GM23248 (cell line): ENCODE measurements around the gene ARHGAP24. TPM values are rescaled to one million over a fixed set of nuclear protein-coding genes. Genes with fewer than 3 reads are reported as not detected.

Experiments
- DNase-seq: peaks from one replicate; pipeline ENCODE4 v3.0.0-alpha.2; 2015
- H2AFZ ChIP-seq: fragments of 200-600 bp; sonication (generic); 2 replicates; pipeline ENCODE4 v1.6.1; 2016; ENCODE audit warnings: antibody characterized with exemption
- H3F3A ChIP-seq: fragments of 200-600 bp; sonication (generic); 2 replicates; pipeline ENCODE4 v1.6.1; 2016; ENCODE audit warnings: mild to moderate bottlenecking, antibody characterized with exemption, mixed run types; ENCODE audit not compliant: insufficient read depth
- H3K27ac ChIP-seq: fragments of 200-600 bp; sonication (generic); 2 replicates; pipeline ENCODE4 v1.5.1; 2016; ENCODE audit warnings: mild to moderate bottlenecking
- H3K27me3 ChIP-seq: fragments of 200-600 bp; sonication (generic); replicated peaks from 2 replicates; pipeline ENCODE4 v1.6.1; 2016; ENCODE audit warnings: mild to moderate bottlenecking; ENCODE audit not compliant: insufficient read depth
- H3K36me3 ChIP-seq: fragments of 200-600 bp; sonication (generic); 2 replicates; pipeline ENCODE4 v1.6.1; 2016; ENCODE audit warnings: low read depth, mild to moderate bottlenecking
- H3K4me1 ChIP-seq: fragments of 200-600 bp; sonication (generic); 2 replicates; pipeline ENCODE4 v1.6.1; 2016; ENCODE audit warnings: mild to moderate bottlenecking; ENCODE audit not compliant: insufficient read depth
- H3K4me2 ChIP-seq: fragments of 200-600 bp; sonication (generic); one replicate; pipeline ENCODE4 v1.6.1; 2016; ENCODE audit warnings: mild to moderate bottlenecking; ENCODE audit not compliant: unreplicated experiment
- H3K4me3 ChIP-seq: fragments of 200-600 bp; sonication (generic); 2 replicates; pipeline ENCODE4 v1.5.1; 2016; ENCODE audit warnings: mild to moderate bottlenecking
- H3K79me2 ChIP-seq: fragments of 200-600 bp; sonication (generic); 2 replicates; pipeline ENCODE4 v1.6.1; 2016; ENCODE audit warnings: mild to moderate bottlenecking; ENCODE audit not compliant: insufficient read depth
- H3K9ac ChIP-seq: fragments of 200-600 bp; sonication (generic); 2 replicates; pipeline ENCODE4 v1.6.1; 2016; ENCODE audit warnings: mild to moderate bottlenecking
- H3K9me2 ChIP-seq: fragments of 200-600 bp; sonication (generic); 2 replicates; pipeline ENCODE4 v1.6.1; 2016; ENCODE audit warnings: mixed run types, mild to moderate bottlenecking, moderate library complexity; ENCODE audit not compliant: insufficient read depth
- H3K9me3 ChIP-seq: fragments of 200-600 bp; sonication (generic); one replicate; pipeline ENCODE4 v1.6.1; 2017; ENCODE audit warnings: low read depth
- H4K20me1 ChIP-seq: fragments of 200-600 bp; sonication (generic); 2 replicates; pipeline ENCODE4 v1.6.0; 2016; ENCODE audit not compliant: insufficient read depth
- EZH2 ChIP-seq: fragments of 200-600 bp; sonication (generic); IDR thresholded peaks from 2 replicates; pipeline ENCODE4 v1.6.1; 2018; ENCODE audit warnings: antibody characterized with exemption, mild to moderate bottlenecking; ENCODE audit not compliant: insufficient read depth, poor library complexity, severe bottlenecking
- EZH2phosphoT487 ChIP-seq: fragments of 200-600 bp; sonication (generic); IDR thresholded peaks from 2 replicates; pipeline ENCODE4 v1.6.1; 2018; ENCODE audit warnings: antibody characterized with exemption, moderate library complexity, mild to moderate bottlenecking, low read depth; ENCODE audit not compliant: insufficient read depth
- WGBS, 2 experiments: methylation state at CpG; one replicate each; pipeline ENCODE4 v1.1.6; 2015 to 2017; ENCODE audit warnings: low lambda C conversion rate in 2 of 2, low coverage in 1 of 2; ENCODE audit errors: missing lambda C conversion rate in 2 of 2; 5-methylcytosine and 5-hydroxymethylcytosine counted together
- in situ Hi-C: fragments of 300-500 bp; cut with MboI; formaldehyde crosslinking; loops from 2 replicates; pipeline ENCODE4 v1.15.0; 2020
- polyA plus RNA-seq: library from polyadenylated mRNA; unstranded; fragments of >200 nt; fragmentation: Nextera tagmentation; extraction: Ambion mirVana; gene quantifications from 2 replicates; pipeline ENCODE4 v1.2.1, GENCODE V29; 2016
- total RNA-seq: library from RNA; depleted of rRNA; stranded (reverse); fragments of >200 nt; shearing (Covaris generic); gene quantifications from 2 replicates; pipeline ENCODE4 v1.2.3, GENCODE V29; 2014

Gene ARHGAP24
- total and polyA plus RNA-seq, 2 experiments from 2014 or later = 24.1 to 31.6 TPM

DNA sequence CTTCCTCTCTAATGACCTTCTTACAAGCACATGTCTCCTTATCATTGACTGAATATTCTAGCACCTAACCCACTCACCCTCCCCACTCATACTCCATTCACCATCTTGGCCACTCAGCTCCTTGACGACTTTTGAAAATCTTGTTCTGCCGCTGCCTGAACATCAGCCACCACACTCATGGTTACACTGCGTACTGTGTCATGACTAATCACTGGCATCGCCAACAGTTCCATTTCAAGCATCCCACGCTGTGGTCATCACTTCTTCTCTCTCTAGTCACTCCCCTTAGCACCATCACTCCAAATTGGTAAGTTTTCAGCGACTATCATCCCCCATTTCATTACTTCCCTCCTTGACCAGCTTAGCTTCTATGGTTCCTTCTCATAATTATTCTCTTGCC is 532.1 kb downstream of the ARHGAP24 start:
- H3F3A ChIP-seq = peaks cover 24% of the 10 kb centered on the region; the same call in 1 of the 2 replicates
- WGBS, 2 experiments = 97% methylated on average over 6 of the region's 6 CpGs
- H3K79me2 ChIP-seq = no peaks in the 10 kb centered on the region
- H3K27me3 ChIP-seq = no peaks in the 10 kb centered on the region
- peaks cover 19% of the 10 kb centered on the region for H3K4me1 ChIP-seq
- no peak for DNase-seq
- in situ Hi-C loops = no loop called here
- no peak overlapping the region for H3K4me2 ChIP-seq
- H4K20me1 ChIP-seq = no peaks in the 10 kb centered on the region
- no peak overlapping the region for H3K4me3 ChIP-seq
- no peaks in the 10 kb centered on the region for H3K9me3 ChIP-seq
- no peak overlapping the region for H3K27ac ChIP-seq
- TF ChIP-seq EZH2 (no peak), EZH2phosphoT487 (no peak)
- H3K9me2 ChIP-seq = no peaks in the 10 kb centered on the region
- H3K9ac ChIP-seq = no peak overlapping the region
- H2AFZ ChIP-seq = no peak overlapping the region
- H3K36me3 ChIP-seq = no peaks in the 10 kb centered on the region

DNA sequence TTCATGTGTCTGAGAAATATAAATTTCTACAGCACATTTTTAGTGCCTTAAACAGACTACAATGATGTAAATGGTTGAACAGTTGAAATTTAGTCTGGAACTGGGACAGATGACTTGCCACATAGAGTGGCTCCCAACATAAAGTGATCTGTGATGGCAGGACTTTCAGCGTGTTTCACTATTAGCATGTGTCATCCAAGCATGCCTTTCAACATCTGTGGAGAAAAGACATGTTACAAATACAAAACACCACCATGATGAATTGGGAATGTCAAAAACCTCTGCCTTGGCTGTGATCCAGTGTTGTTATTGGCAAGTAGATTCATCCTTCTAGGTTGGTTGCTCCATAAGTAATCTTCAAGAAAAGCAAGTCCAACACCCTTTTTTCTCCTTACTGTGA is 536.2 kb downstream of the ARHGAP24 start:
- TF ChIP-seq EZH2 (no peak), EZH2phosphoT487 (peak; percentile 93)
- Histone ChIP-seq H3K36me3 (no peaks in the 10 kb centered on the region), H3F3A (peaks cover 35% of the 10 kb centered on the region; the same call in 1 of the 2 replicates), H3K4me2 (peak overlapping the region; percentile 22), H3K79me2 (no peaks in the 10 kb centered on the region), H3K27me3 (no peaks in the 10 kb centered on the region), H3K27ac (peak overlapping the region; percentile 67), H4K20me1 (no peaks in the 10 kb centered on the region), H3K4me1 (peaks cover 40% of the 10 kb centered on the region), H3K4me3 (no peak overlapping the region), H2AFZ (no peak overlapping the region), H3K9me2 (no peaks in the 10 kb centered on the region), H3K9ac (no peak overlapping the region), H3K9me3 (no peaks in the 10 kb centered on the region)
- DNase-seq = peak; percentile 94
- WGBS, 2 experiments = 0 to 3% methylated on average over 1 of the region's 1 CpG
- in situ Hi-C loops = no loop called here

DNA sequence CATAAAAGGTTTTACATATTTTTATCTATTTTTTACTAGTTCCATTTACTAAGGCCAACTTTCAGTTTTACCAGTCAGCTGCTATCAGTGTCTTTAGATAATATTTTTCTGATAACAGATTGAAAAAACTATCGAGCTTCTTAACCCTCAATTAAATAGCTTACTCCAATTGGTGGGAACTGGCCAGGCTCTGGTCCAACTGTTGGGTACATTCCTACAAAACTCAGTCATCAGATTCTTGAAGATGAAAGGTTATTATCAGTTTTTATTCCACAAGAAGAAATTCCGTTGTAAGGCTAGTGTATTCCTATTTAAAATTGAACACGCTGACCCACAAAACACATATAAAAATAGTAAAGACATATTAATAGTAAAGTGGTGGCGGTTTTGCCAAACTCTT is 538.7 kb downstream of the ARHGAP24 start:
- Histone ChIP-seq H3F3A (peaks cover 35% of the 10 kb centered on the region; the same call in 1 of the 2 replicates), H3K9me3 (no peaks in the 10 kb centered on the region), H3K27me3 (no peaks in the 10 kb centered on the region), H2AFZ (no peak overlapping the region), H3K36me3 (no peaks in the 10 kb centered on the region), H3K4me2 (peak overlapping the region; percentile 50), H3K9ac (no peak overlapping the region), H3K4me1 (peaks cover 41% of the 10 kb centered on the region), H3K79me2 (no peaks in the 10 kb centered on the region), H3K9me2 (no peaks in the 10 kb centered on the region), H3K4me3 (no peak overlapping the region), H4K20me1 (no peaks in the 10 kb centered on the region), H3K27ac (no peak overlapping the region)
- WGBS, 2 experiments = 73 to 76% methylated on average over 4 of the region's 4 CpGs
- in situ Hi-C loops = no loop called here
- DNase-seq = peak; percentile 35
- TF ChIP-seq EZH2phosphoT487 = no peak
- no peak for TF ChIP-seq EZH2

DNA sequence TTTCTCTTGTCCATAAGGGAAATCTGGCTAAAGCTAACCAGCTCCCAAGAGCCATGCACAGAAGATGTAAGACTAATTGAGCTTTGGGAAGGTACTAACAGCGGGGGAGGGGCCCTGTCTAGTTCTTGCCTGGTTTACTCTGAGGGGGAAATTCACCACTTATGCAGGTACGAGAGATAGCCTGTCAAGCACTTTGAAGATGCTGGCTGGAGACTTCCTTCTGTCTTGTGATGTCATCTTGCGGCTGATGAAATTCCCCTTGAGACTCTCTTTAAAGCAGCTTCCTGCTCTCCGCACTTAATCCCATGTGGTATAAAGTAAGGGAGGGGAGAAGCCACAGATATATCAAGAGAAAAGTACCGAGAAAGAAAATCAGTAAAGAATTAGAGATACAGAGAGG is 539.6 kb downstream of the ARHGAP24 start:
- no peak overlapping the region for H3K9ac ChIP-seq
- 78 to 93% methylated on average over 5 of the region's 5 CpGs for WGBS, 2 experiments
- no peak for DNase-seq
- H3K4me2 ChIP-seq = no peak overlapping the region
- H3K4me3 ChIP-seq = no peak overlapping the region
- no peak for TF ChIP-seq EZH2
- TF ChIP-seq EZH2phosphoT487 = no peak
- peaks cover 41% of the 10 kb centered on the region for H3K4me1 ChIP-seq
- no peaks in the 10 kb centered on the region for H3K9me2 ChIP-seq
- no peaks in the 10 kb centered on the region for H3K79me2 ChIP-seq
- no peak overlapping the region for H2AFZ ChIP-seq
- no peak overlapping the region for H3K27ac ChIP-seq
- no peaks in the 10 kb centered on the region for H4K20me1 ChIP-seq
- in situ Hi-C loops = no loop called here
- no peaks in the 10 kb centered on the region for H3K36me3 ChIP-seq
- H3F3A ChIP-seq = peaks cover 29% of the 10 kb centered on the region; the same call in 1 of the 2 replicates
- no peaks in the 10 kb centered on the region for H3K27me3 ChIP-seq
- H3K9me3 ChIP-seq = no peaks in the 10 kb centered on the region
